PFSK-1 (cell line): ENCODE results near the gene CBR1.

Source experiments
- FOXP2 ChIP-seq: optimal IDR thresholded peaks from 2 replicates; pipeline ENCODE3; 2011; ENCODE audit warnings: borderline replicate concordance, control low read depth, inconsistent platforms; ENCODE audit not compliant: insufficient read depth; ENCODE audit errors: extremely low read length, extremely low read depth
- POLR2AphosphoS5 ChIP-seq: IDR thresholded peaks from 2 replicates; pipeline ENCODE4 v1.6.1; 2012; ENCODE audit warnings: low read depth, mild to moderate bottlenecking, control low read depth, low read length, moderate library complexity
- REST ChIP-seq, 2 experiments: IDR thresholded peaks; 2 replicates each; pipeline versions ENCODE4 v1.6.1 to v1.8.0; 2011 to 2012; ENCODE audit warnings: low read depth in 2 of 2, low read length in 2 of 2, control low read depth in 1 of 2, inconsistent platforms in 1 of 2, mild to moderate bottlenecking in 1 of 2, moderate library complexity in 1 of 2; ENCODE audit not compliant: insufficient read depth in 1 of 2
- SIN3A ChIP-seq: IDR thresholded peaks from 2 replicates; pipeline ENCODE4 v1.6.1; 2012; ENCODE audit warnings: mild to moderate bottlenecking, low read length, moderate library complexity, borderline replicate concordance; ENCODE audit not compliant: insufficient read depth
- TAF1 ChIP-seq: IDR thresholded peaks from 2 replicates; pipeline ENCODE4 v1.6.1; 2012; ENCODE audit warnings: low read length, control low read depth, borderline replicate concordance; ENCODE audit not compliant: insufficient read depth

GRCh38 chr21:36092681-36093080, 22.9 kb downstream of the CBR1 start:
- TF ChIP-seq SIN3A (no peak), POLR2AphosphoS5 (no peak), TAF1 (no peak), REST (IDR thresholded peaks at IDR 0.05; ENCODE audit: insufficient read depth in 1 of 2, low read depth in 2 of 2, low read length in 2 of 2) (no peak), FOXP2 (no peak)
